ENCODE data around the gene NRL. TPM values are rescaled to one million over a fixed set of nuclear protein-coding genes. Genes with fewer than 3 reads are reported as not detected.

The NRL gene
- total RNA-seq, 2 experiments from 2014 or later, result 2.1 to 2.4 TPM

DNA sequence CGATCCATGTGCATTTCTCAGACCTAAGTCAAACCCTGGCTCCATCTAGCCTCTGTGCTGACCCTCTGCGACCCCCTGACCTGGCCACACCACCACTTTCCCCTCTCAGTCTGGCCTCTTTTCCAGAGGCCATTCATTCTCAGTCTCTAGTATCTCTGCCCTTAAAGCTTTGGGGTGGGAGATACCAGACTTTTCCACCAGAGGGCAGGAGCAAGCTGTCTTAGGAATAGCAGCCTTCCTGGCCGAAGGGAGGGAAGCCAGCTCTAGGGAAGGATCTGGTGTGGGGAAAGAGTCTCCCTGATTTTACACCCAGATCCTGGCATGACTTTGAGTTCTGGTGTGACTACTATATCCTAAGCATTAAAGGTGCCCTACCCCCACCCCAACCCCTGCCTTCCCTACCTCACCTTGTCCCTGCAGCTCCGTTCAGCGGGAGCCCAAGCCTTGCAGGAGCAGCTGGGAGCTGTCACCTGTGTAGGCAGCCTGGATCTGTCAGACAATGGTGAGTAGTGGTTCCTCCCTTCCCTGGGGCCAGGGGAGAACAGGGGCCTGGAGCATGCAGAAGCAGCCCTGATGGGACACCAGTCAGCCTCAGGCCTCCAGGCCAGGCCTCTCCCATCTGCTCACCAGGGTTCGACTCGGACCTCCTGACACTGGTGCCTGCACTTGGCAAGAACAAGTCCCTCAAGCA, 56.3 kb downstream of the NRL start:
- H3K9me3 Mint-ChIP-seq, result no peaks in the 10 kb centered on the region
- no peak overlapping the region for H3K4me3 Mint-ChIP-seq
- no peaks in the 10 kb centered on the region for H3K36me3 Mint-ChIP-seq (ENCODE audit: low read depth)
- DNase-seq, result peak; percentile 76
- ChIA-PET CTCF (interaction anchor here (0.6 to 6.6 kb wide), 27 partner anchors 8 to 385 kb away, joined by 3 to 216 read pairs (median 5); partner anchors contain the start of genes CIDEB, DCAF11, DHRS4L2 and IRF9), POLR2A (interaction anchor here (0.7 to 4.5 kb wide), 15 partner anchors 22 to 242 kb away, joined by 3 to 53 read pairs (median 4); partner anchors contain the start of genes CHMP4A, DCAF11, EMC9 and IPO4)
- peak overlapping the region; percentile 38 for H3K27ac Mint-ChIP-seq
- peaks cover 8% of the 10 kb centered on the region for H3K27me3 Mint-ChIP-seq
- peaks cover 9% of the 10 kb centered on the region for H3K4me1 Mint-ChIP-seq

DNA sequence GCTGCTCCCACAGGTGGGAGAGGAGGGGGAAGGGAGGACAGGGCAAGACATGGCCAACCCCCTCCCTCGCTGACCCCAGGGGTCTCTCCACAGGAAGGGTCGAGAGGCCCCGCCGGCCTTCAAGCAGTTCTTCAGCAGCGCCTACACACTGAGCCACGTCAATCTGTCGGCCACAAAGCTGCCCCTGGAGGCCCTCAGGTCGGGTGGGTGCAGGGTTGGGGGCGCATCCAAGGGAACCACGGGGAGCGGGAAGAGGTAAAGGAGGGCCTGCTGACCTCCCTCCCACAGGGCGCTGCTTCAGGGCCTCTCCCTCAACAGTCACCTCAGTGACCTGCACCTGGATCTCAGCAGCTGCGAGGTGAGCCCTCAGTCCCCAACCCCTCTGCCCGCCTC, 56.9 kb downstream of the NRL start:
- H3K27ac Mint-ChIP-seq, result peak overlapping the region; percentile 32
- DNase-seq, result no peak
- ChIA-PET CTCF (interaction anchor here (0.6 to 6.6 kb wide), 26 partner anchors 8 to 274 kb away, joined by 3 to 216 read pairs (median 6); partner anchors contain the start of genes CIDEB, DCAF11, DHRS4L2 and IRF9), POLR2A (interaction anchor here (0.6 to 4.5 kb wide), 15 partner anchors 23 to 242 kb away, joined by 3 to 53 read pairs (median 4); partner anchors contain the start of genes DCAF11, EMC9, IPO4 and IRF9)
- H3K27me3 Mint-ChIP-seq, result peaks cover 14% of the 10 kb centered on the region
- no peaks in the 10 kb centered on the region for H3K36me3 Mint-ChIP-seq (ENCODE audit: low read depth)
- H3K9me3 Mint-ChIP-seq, result no peaks in the 10 kb centered on the region
- peaks cover 14% of the 10 kb centered on the region for H3K4me1 Mint-ChIP-seq
- no peak overlapping the region for H3K4me3 Mint-ChIP-seq

DNA sequence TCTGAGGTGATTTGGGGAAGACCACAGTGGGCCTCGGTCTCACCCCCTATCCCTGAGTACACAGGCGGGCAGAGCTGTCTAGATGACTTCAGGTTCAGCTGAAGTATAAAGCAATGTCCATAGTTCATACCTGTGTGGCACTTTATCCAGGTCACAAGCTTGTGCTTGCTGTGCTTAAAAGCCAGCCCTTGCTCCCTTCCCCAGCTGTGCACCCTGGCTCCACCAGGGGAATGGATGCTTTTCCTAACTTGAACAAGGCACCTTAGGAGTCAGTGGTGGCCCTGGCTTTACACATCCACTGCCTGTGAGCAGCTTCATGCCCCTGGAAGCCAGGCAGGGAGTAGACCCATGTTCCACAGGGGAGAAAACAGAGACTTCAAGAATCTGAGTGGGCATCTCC, 57.5 kb downstream of the NRL start:
- Mint-ChIP-seq H3K9me3 (no peaks in the 10 kb centered on the region), H3K4me3 (no peak overlapping the region), H3K27ac (no peak overlapping the region), H3K36me3 (ENCODE audit: low read depth) (no peaks in the 10 kb centered on the region), H3K4me1 (peaks cover 19% of the 10 kb centered on the region), H3K27me3 (peaks cover 17% of the 10 kb centered on the region)
- ChIA-PET POLR2A (interaction anchor here (0.6 to 4.5 kb wide), 10 partner anchors 23 to 241 kb away, joined by 3 to 53 read pairs (median 14); partner anchors contain the start of genes DCAF11, EMC9, IRF9 and NRL), CTCF (interaction anchor here (1.0 to 6.6 kb wide), 16 partner anchors 9 to 275 kb away, joined by 3 to 216 read pairs (median 7); partner anchors contain the start of genes DCAF11, IRF9, LTB4R2 and NRL)
- DNase-seq, result no peak

DNA sequence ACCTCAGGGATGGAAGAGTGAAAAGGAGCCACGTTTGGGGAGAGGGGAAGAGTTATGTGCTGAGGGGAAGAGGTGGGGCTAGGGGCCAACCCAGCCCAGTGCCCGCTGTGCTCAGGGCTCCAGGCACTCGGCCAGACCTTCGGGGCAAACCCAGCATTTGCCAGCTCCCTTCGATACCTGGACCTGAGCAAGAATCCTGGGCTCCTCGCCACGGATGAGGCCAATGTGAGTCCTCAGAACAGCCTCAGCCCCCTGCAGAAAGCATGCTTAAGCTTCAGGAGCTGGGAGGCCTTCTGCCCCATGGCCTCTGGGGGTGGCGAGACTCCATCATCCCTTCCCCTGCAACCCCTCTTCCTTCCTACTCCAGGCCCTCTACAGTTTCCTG, 58.0 kb downstream of the NRL start:
- no peaks in the 10 kb centered on the region for H3K36me3 Mint-ChIP-seq (ENCODE audit: low read depth)
- ChIA-PET CTCF (interaction anchor here (1.0 to 6.6 kb wide), 10 partner anchors 9 to 215 kb away, joined by 3 to 216 read pairs (median 7); partner anchors contain the start of genes DCAF11, IRF9, NRL and PCK2), POLR2A (interaction anchor here (0.7 to 4.5 kb wide), 8 partner anchors 24 to 186 kb away, joined by 3 to 53 read pairs (median 28); partner anchors contain the start of genes DCAF11, EMC9, IRF9 and NRL)
- DNase-seq, result no peak
- H3K4me3 Mint-ChIP-seq, result no peak overlapping the region
- no peaks in the 10 kb centered on the region for H3K9me3 Mint-ChIP-seq
- H3K27me3 Mint-ChIP-seq, result peaks cover 17% of the 10 kb centered on the region
- no peak overlapping the region for H3K27ac Mint-ChIP-seq
- H3K4me1 Mint-ChIP-seq, result peaks cover 19% of the 10 kb centered on the region

DNA sequence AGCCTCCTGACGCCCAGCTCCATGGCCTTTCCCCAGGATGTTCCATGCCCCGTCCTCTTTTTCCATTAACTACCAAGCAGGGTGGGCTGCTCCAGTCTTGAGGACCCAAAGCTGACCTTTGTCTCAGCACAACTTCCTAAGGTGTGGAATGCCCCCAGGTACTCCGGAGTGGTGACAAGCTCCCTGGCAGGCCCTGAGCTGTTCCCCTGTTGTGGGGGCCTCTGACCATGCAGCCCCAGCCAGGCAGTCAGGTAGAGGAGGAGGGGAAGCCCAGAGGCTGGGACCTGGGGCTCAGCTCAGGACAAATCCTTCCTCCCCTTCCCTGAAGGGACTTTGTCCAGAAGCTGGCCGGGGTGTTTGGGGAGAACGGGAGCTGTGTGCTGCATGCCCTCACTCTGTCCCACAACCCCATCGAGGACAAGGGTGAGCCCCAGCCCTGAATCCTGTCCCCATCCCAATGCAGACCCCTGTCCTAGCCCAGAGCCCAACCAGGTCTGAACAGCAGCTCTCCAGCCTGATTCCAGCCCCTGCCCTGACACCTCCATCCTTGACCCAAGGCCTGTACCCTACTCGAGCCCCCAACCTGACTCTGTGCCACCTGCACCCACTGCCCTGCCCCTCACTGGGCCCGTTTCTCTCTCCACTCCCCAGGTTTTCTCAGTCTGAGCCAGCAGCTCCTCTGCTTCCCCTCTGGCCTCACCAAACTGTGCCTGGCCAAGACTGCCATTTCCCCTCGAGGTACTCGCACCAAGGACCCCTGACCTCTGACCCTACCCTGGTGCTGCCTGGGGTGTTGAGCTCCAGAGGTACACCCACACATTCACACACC, 58.6 kb downstream of the NRL start:
- H3K4me1 Mint-ChIP-seq, result peaks cover 22% of the 10 kb centered on the region
- H3K4me3 Mint-ChIP-seq, result no peak overlapping the region
- no peak for DNase-seq
- H3K27me3 Mint-ChIP-seq, result peaks cover 17% of the 10 kb centered on the region
- no peak overlapping the region for H3K27ac Mint-ChIP-seq
- no peaks in the 10 kb centered on the region for H3K9me3 Mint-ChIP-seq
- CTCF ChIA-PET, result interaction anchor here (0.8 to 6.6 kb wide), 9 partner anchors 19 to 216 kb away, joined by 3 to 216 read pairs (median 7); partner anchors contain the start of genes DCAF11, IRF9, NRL and PCK2
- H3K36me3 Mint-ChIP-seq (ENCODE audit: low read depth), result no peaks in the 10 kb centered on the region
- POLR2A ChIA-PET, result interaction anchor here (0.9 to 4.5 kb wide), 5 partner anchors 24 to 105 kb away, joined by 3 to 53 read pairs (median 34); partner anchors contain the start of genes DCAF11, IRF9, NRL and PCK2

DNA sequence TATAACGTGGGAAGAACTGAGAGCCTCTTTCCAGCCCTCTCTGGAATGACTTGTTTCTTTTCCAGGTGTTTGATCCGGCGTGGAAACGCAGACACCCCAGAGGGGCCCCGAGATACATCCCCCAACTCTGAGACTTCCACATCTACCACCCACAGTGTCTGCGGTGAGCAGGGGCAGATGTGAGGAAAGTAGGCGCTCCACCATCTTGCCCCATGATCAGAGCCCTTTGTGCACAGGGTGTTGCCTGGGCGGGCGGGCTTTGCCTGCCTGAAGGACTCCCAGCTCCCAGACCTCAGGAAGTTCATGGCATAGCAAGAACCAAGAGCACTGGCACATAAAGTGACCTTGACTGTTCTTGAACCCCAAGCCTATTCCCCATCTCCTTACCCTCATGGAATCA, 60.1 kb downstream of the NRL start:
- H3K4me3 Mint-ChIP-seq, result no peak overlapping the region
- ChIA-PET CTCF (interaction anchor here (1.6 to 6.6 kb wide), 5 partner anchors 38 to 107 kb away, joined by 4 to 216 read pairs (median 8); partner anchors contain the start of genes IRF9, PCK2 and RNF31), POLR2A (interaction anchor here (0.8 to 2.3 kb wide), 6 partner anchors 26 to 188 kb away, joined by 3 to 9 read pairs (median 6); partner anchors contain the start of genes DCAF11, NRL, PCK2 and TINF2)
- no peaks in the 10 kb centered on the region for H3K36me3 Mint-ChIP-seq (ENCODE audit: low read depth)
- DNase-seq, result no peak
- no peak overlapping the region for H3K27ac Mint-ChIP-seq
- H3K9me3 Mint-ChIP-seq, result no peaks in the 10 kb centered on the region
- peaks cover 20% of the 10 kb centered on the region for H3K27me3 Mint-ChIP-seq
- peaks cover 25% of the 10 kb centered on the region for H3K4me1 Mint-ChIP-seq

DNA sequence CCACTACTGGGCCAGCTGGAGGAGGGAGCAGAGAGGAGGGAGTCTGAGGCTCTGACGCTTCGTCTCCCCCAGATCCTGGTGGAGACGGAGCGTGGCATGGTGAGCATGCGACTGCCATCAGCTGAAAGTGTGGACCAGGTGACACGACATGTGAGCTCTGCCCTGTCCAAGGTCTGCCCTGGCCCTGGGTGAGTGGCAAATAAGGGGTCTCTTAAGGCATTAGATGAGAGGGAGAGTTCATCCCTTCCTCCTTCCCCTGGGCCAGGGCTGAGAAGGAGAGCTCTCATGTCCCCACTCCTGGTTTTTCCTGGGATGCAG, 60.5 kb downstream of the NRL start:
- POLR2A ChIA-PET, result interaction anchor here (0.8 to 2.3 kb wide), 7 partner anchors 27 to 188 kb away, joined by 3 to 9 read pairs (median 5); partner anchors contain the start of genes DCAF11, DHRS4L2, NRL and PCK2
- H3K36me3 Mint-ChIP-seq (ENCODE audit: low read depth), result no peaks in the 10 kb centered on the region
- no peaks in the 10 kb centered on the region for H3K9me3 Mint-ChIP-seq
- DNase-seq, result no peak
- CTCF ChIA-PET, result interaction anchor here (1.6 to 6.6 kb wide), 5 partner anchors 38 to 107 kb away, joined by 4 to 216 read pairs (median 8); partner anchors contain the start of genes IRF9, PCK2 and RNF31
- H3K4me3 Mint-ChIP-seq, result no peak overlapping the region
- H3K27ac Mint-ChIP-seq, result no peak overlapping the region
- H3K27me3 Mint-ChIP-seq, result peaks cover 20% of the 10 kb centered on the region
- H3K4me1 Mint-ChIP-seq, result peaks cover 25% of the 10 kb centered on the region

DNA sequence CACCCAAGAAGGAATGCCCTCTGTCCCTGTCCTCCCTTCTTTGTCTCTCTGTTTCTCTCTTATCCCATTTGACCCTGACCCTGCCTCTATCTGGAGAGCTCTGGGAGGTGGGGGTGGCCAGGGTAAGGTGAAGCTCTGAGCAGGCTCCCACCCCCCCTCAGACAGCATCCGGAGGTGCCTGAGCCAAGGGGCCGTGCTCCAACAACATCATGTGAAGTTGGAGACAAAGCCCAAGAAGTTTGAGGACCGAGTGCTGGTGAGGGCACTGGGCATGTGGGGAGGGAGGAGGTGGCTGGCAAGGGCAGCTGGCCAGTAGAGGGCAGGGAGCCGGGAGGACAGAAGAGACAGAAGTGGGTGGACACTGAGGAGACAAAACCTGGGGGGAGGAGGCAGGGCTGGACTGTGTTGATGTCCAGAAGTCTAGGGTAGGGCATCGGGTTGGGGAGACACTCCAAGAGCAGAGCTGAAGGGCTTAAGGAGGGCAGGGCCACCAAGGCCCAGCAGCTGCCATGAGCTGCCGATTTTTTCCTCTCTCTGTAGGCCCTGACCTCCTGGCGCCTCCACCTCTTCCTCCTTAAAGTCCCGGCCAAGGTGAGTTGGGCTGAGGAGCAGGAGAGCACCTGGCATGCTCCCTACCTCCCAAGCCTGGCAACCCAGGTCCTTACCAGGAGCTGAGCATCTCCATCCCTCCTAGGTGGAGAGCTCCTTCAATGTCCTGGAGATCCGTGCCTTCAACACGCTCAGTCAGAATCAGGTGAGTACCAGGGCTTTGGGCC, 61.0 kb downstream of the NRL start:
- H3K4me1 Mint-ChIP-seq, result peaks cover 23% of the 10 kb centered on the region
- ChIA-PET CTCF (interaction anchor here (1.6 to 6.6 kb wide), 5 partner anchors 39 to 108 kb away, joined by 4 to 216 read pairs (median 8); partner anchors contain the start of genes IRF9, PCK2 and RNF31), POLR2A (interaction anchor here (0.8 to 2.3 kb wide), 7 partner anchors 27 to 189 kb away, joined by 3 to 9 read pairs (median 5); partner anchors contain the start of genes DCAF11, DHRS4L2, NRL and PCK2)
- peak overlapping the region; percentile 69 for H3K4me3 Mint-ChIP-seq
- H3K36me3 Mint-ChIP-seq (ENCODE audit: low read depth), result no peaks in the 10 kb centered on the region
- no peaks in the 10 kb centered on the region for H3K9me3 Mint-ChIP-seq
- no peak overlapping the region for H3K27ac Mint-ChIP-seq
- no peak for DNase-seq
- H3K27me3 Mint-ChIP-seq, result peaks cover 22% of the 10 kb centered on the region

DNA sequence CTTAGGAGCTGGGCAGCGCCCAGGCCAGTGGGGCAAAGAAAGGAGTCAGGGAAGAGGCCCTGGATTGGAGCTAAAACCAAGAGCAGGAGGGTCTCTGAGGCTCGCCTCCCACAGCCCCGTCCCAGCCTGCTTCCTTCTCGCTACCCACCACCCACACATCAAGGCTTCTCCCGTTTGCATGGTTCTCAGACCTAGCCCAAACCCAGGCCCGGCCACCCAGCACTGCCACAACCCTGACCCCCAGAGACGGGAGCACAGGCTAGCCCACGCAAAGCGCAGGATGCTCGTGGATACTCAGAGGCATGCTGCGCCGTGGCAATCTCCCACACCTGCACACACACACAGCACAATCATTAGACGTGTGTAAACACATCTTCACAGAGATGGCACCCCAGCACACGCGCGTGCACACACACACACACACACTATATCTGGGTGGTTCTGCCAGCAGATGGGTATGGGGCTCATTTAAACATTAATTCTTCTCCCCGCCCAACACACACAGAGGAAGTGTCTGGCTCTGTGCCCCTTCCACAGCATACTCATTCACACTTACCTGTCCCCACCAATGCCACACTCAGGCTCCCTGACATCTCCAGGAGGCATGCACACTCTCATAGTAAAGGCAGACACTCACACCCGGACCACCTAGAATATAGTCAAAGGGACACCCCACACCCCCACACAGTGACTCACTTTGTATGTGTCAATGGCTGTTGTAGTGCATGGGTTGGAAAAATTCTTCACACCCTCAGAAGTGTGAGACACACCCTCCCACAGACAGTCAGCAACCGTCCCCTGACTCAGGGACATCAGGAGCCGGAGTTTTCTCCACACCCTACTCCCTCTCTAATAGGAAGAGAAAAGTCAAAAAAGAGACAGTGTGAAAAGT, 61.8 kb downstream of the NRL start:
- peaks cover 23% of the 10 kb centered on the region for H3K4me1 Mint-ChIP-seq
- no peaks in the 10 kb centered on the region for H3K36me3 Mint-ChIP-seq (ENCODE audit: low read depth)
- peak overlapping the region; percentile 41 for H3K27ac Mint-ChIP-seq
- no peaks in the 10 kb centered on the region for H3K9me3 Mint-ChIP-seq
- CTCF ChIA-PET, result interaction anchor here (1.0 to 6.6 kb wide), 8 partner anchors 8 to 109 kb away, joined by 3 to 216 read pairs (median 5); partner anchors contain the start of genes DHRS4, IRF9 and PCK2
- H3K27me3 Mint-ChIP-seq, result peaks cover 26% of the 10 kb centered on the region
- peak overlapping the region; percentile 69 for H3K4me3 Mint-ChIP-seq
- POLR2A ChIA-PET, result interaction anchor here (0.6 to 3.9 kb wide), 12 partner anchors 22 to 190 kb away, joined by 3 to 23 read pairs (median 5); partner anchors contain the start of genes DCAF11, DHRS4L2, IRF9 and MDP1
- peak; percentile 43 for DNase-seq

DNA sequence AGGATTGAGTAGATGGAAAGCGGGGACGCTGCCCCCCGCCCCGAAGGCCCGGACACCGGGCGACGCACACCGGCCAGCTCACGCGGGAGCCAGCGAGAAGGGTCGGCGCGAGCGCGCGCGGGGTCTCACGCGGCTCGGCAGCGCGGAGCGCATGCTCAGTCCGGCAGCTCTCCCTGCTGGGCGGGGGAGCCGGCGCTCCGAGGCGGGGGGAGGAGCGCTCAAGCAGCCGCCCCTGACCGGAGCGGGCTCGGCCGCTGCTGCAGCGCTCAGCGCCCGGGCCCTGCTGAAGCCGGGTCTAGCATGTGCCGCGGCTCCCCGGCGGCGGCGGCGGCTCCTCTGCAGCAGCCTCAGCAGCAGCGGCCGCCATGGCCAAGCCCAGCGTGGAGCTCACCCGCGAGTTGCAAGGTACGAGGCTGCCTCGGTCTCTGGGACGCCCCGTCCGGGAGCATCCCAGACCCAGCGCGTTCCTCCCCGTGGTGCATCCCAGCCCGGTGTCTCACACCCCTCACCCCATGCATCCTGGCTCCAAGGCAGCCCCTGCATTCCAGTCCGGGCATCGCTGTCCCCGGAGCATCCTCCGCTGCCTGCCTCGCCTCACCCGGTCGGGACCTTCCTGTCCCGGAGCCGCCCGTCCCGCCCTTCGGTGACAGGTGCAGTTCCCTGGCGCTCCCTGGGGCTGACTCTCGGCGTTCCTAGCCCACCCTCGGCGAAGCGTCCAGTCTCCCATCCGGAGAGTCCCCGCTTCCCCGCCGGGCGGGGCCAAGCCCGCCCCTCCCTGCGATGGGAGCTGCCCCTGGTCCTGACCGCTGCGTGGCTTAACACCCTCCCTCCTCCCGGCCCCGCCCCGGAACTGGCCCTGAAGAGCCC, 62.7 kb downstream of the NRL start, which contains the start of gene CARMIL3:
TSS of gene CARMIL3 (plus strand) at position 221 of the 867 bp plus-strand sequence. CDS start at position 366, 145 bp downstream.
- Mint-ChIP-seq H3K4me1 (peaks cover 23% of the 10 kb centered on the region), H3K27ac (no peak within 1 kb of the TSS), H3K36me3 (ENCODE audit: low read depth) (no peaks in the 10 kb centered on the region), H3K9me3 (no peaks in the 10 kb centered on the region), H3K27me3 (peaks cover 26% of the 10 kb centered on the region), H3K4me3 (peak within 1 kb of the TSS; percentile 69)
- CTCF ChIA-PET, result interaction anchor here (0.6 to 1.8 kb wide), 8 partner anchors 8 to 256 kb away, joined by 3 to 13 read pairs (median 4); partner anchors contain the start of genes CIDEB, DCAF11, DHRS4 and NRL
- peak; percentile 72 for DNase-seq
- POLR2A ChIA-PET, result interaction anchor here (0.6 to 3.9 kb wide), 11 partner anchors 9 to 164 kb away, joined by 3 to 23 read pairs (median 4); partner anchors contain the start of genes DCAF11, IRF9, MDP1 and NRL
